A549 (cell line): Measurements from ENCODE around the gene SIRT2. TPM values are rescaled to one million over a fixed set of nuclear protein-coding genes. Genes with fewer than 3 reads are reported as not detected.
A peak's percentile ranks its signal among the peaks of the same experiment; 100 is the strongest.

Source experiments
- ATAC-seq, 2 experiments: fragments of 200-7000 bp in 1 of 2; fragments of >200 bp in 1 of 2; cut with Nextera tagmentation in 1 of 2; cut with Tn5 transposase in 1 of 2; 3 replicates each; pipeline versions ENCODE4 v1.8.0 to v1.9.1; 2018 to 2020; ENCODE audit warnings: mild to moderate bottlenecking in 1 of 2, moderate library complexity in 1 of 2
- CTCF ChIA-PET: fragments of 300-600 bp; sonication (Branson Sonifier 250); formaldehyde crosslinking; extraction: SDS; loops from one replicate; lab custom pipeline; 2021; ENCODE audit warnings: antibody characterized with exemption, inconsistent platforms; lab: Yijun Ruan, JAX
- POLR2A ChIA-PET: fragments of 350-600 bp; formaldehyde crosslinking; extraction: SDS; loops from one replicate; lab custom pipeline; 2021; ENCODE audit warnings: antibody characterized with exemption, inconsistent platforms; lab: Yijun Ruan, JAX
- DNase-seq, 2 experiments: peaks; one replicate each; pipeline versions ENCODE4 v3.0.0 to v3.0.0-alpha.2; 2011 to 2016; ENCODE audit warnings: low read depth in 1 of 2, low spot score in 1 of 2
- FAIRE-seq: peaks from 2 replicates; lab custom pipeline; 2011; peaks lifted over from hg19 to GRCh38; lab: Jason Lieb, UNC
- H3K27ac ChIP-seq, 2 experiments: fragments of >200 bp; sonication (Bioruptor Twin); formaldehyde crosslinking; 3 replicates each; pipeline ENCODE4 v1.5.1; 2016 to 2017
- H3K4me1 ChIP-seq: fragments of >200 bp; sonication (Bioruptor Twin); formaldehyde crosslinking; 3 replicates; pipeline ENCODE4 v1.6.1; 2016
- H3K4me2 ChIP-seq: fragments of >200 bp; sonication (Bioruptor Twin); formaldehyde crosslinking; 3 replicates; pipeline ENCODE4 v1.6.1; 2016
- H3K4me3 ChIP-seq: fragments of >200 bp; sonication (Bioruptor Twin); formaldehyde crosslinking; 3 replicates; pipeline ENCODE4 v1.5.1; 2016
- H3K9me3 ChIP-seq: fragments of >200 bp; sonication (Bioruptor Twin); formaldehyde crosslinking; 3 replicates; pipeline ENCODE4 v1.6.1; 2016
- CBX8 ChIP-seq: fragments of 200-600 bp; sonication (generic); IDR thresholded peaks from 2 replicates; pipeline ENCODE4 v1.6.1; 2016
- EHF ChIP-seq: fragments of 250-450 bp; sonication (Bioruptor Pico); IDR thresholded peaks from 2 replicates; pipeline ENCODE4 v1.5.0; 2020; ENCODE audit warnings: mild to moderate bottlenecking
- EHMT2 ChIP-seq: fragments of 200-600 bp; sonication (generic); IDR thresholded peaks from 2 replicates; pipeline ENCODE4 v1.6.1; 2016; ENCODE audit warnings: antibody characterized with exemption, low read depth, mild to moderate bottlenecking, moderate library complexity
- FOXS1 ChIP-seq: fragments of 250-450 bp; sonication (Bioruptor Pico); IDR thresholded peaks from 2 replicates; pipeline ENCODE4 v1.5.0; 2020; ENCODE audit warnings: mild to moderate bottlenecking, moderate library complexity
- GATA3 ChIP-seq: IDR thresholded peaks from 2 replicates; pipeline ENCODE4 v1.6.1; 2012; ENCODE audit warnings: borderline replicate concordance
- HEYL ChIP-seq: fragments of 250-450 bp; sonication (Bioruptor Pico); IDR thresholded peaks from 2 replicates; pipeline ENCODE4 v1.8.0; 2021; ENCODE audit warnings: mild to moderate bottlenecking, moderate library complexity
- HOXB5 ChIP-seq: fragments of 250-450 bp; sonication (Bioruptor Pico); IDR thresholded peaks from 2 replicates; pipeline ENCODE4 v1.5.0; 2020; ENCODE audit warnings: mild to moderate bottlenecking, moderate library complexity
- JUN ChIP-seq, 2 experiments: fragments of >200 bp; sonication (Bioruptor Twin); formaldehyde crosslinking; IDR thresholded peaks; 2 replicates in 1 of 2; 3 replicates in 1 of 2; pipeline ENCODE4 v1.6.1; 2016 to 2017
- MAFK ChIP-seq: fragments of 450-650 bp; IDR thresholded peaks from 2 replicates; pipeline ENCODE4 v1.6.1; 2014; ENCODE audit not compliant: partially characterized antibody
- NFE2L2 ChIP-seq: fragments of 150-350 bp; conservative IDR thresholded peaks from 2 replicates; pipeline ENCODE4 v1.6.1; 2014; ENCODE audit warnings: low read length
- NR3C1 ChIP-seq: fragments of >200 bp; sonication (Bioruptor Twin); formaldehyde crosslinking; IDR thresholded peaks from 3 replicates; pipeline ENCODE4 v1.6.1; 2017
- POLR2A ChIP-seq: IDR thresholded peaks from 2 replicates; pipeline ENCODE4 v1.6.1; 2012; ENCODE audit warnings: mild to moderate bottlenecking, low read length
- POLR2AphosphoS2 ChIP-seq: conservative IDR thresholded peaks from 2 replicates; pipeline ENCODE4 v1.6.1; 2012; ENCODE audit warnings: low read length, improper control_type of control experiment, inconsistent platforms
- RARB ChIP-seq: fragments of 250-450 bp; sonication (Bioruptor Pico); IDR thresholded peaks from 2 replicates; pipeline ENCODE4 v1.8.0; 2021; ENCODE audit warnings: mild to moderate bottlenecking, moderate library complexity
- SMC3 ChIP-seq: fragments of >200 bp; sonication (Bioruptor Twin); formaldehyde crosslinking; IDR thresholded peaks from 3 replicates; pipeline ENCODE4 v1.6.1; 2018; ENCODE audit warnings: inconsistent platforms
- TFCP2L1 ChIP-seq: fragments of 250-450 bp; sonication (Bioruptor Pico); IDR thresholded peaks from 2 replicates; pipeline ENCODE4 v1.5.0; 2021; ENCODE audit warnings: mild to moderate bottlenecking
- ZFP36 ChIP-seq: fragments of 450-650 bp; IDR thresholded peaks from 2 replicates; pipeline ENCODE4 v1.6.1; 2014; ENCODE audit warnings: borderline replicate concordance; ENCODE audit not compliant: partially characterized antibody
- WGBS: methylation state at CpG from one replicate; pipeline ENCODE4 v1.1.6; 2017; ENCODE audit errors: missing lambda C conversion rate; 5-methylcytosine and 5-hydroxymethylcytosine counted together
- polyA plus RNA-seq, 4 experiments: library from polyadenylated mRNA; depleted of rRNA in 3 of 4; stranded (reverse); fragments of >200 nt; fragmentation: RNase III in 1 of 4; extraction: RNeasy Plus Mini Kit Qiagen cat#74134 plus additional on column Dnase treatment in 1 of 4; gene quantifications; 2 replicates in 3 of 4; 3 replicates in 1 of 4; pipeline ENCODE4 v1.2.3, GENCODE V29; 2011 to 2017
- TF ChIP-seq, protein P1 (sequence below): fragments of 200-600 bp; sonication (generic); IDR thresholded peaks from 2 replicates; pipeline ENCODE4 v1.6.1; 2016; ENCODE audit warnings: antibody characterized with exemption, mild to moderate bottlenecking, moderate library complexity
- TF ChIP-seq, protein P2 (sequence below): fragments of >200 bp; sonication (Bioruptor Twin); formaldehyde crosslinking; IDR thresholded peaks from 2 replicates; pipeline ENCODE4 v1.6.1; 2016
- TF ChIP-seq, protein P3 (sequence below): fragments of 450-650 bp; IDR thresholded peaks from 2 replicates; pipeline ENCODE4 v1.6.1; 2014; ENCODE audit warnings: antibody characterized with exemption
- TF ChIP-seq, protein P4 (sequence below): fragments of 250-450 bp; sonication (Bioruptor Pico); IDR thresholded peaks from 2 replicates; pipeline ENCODE4 v1.5.0; 2020; ENCODE audit warnings: low read depth, mild to moderate bottlenecking, moderate library complexity

SIRT2 gene
- polyA plus RNA-seq, 2 of the 4 experiments (the other 2 are of a cell fraction) = 28.6 to 30.4 TPM

DNA sequence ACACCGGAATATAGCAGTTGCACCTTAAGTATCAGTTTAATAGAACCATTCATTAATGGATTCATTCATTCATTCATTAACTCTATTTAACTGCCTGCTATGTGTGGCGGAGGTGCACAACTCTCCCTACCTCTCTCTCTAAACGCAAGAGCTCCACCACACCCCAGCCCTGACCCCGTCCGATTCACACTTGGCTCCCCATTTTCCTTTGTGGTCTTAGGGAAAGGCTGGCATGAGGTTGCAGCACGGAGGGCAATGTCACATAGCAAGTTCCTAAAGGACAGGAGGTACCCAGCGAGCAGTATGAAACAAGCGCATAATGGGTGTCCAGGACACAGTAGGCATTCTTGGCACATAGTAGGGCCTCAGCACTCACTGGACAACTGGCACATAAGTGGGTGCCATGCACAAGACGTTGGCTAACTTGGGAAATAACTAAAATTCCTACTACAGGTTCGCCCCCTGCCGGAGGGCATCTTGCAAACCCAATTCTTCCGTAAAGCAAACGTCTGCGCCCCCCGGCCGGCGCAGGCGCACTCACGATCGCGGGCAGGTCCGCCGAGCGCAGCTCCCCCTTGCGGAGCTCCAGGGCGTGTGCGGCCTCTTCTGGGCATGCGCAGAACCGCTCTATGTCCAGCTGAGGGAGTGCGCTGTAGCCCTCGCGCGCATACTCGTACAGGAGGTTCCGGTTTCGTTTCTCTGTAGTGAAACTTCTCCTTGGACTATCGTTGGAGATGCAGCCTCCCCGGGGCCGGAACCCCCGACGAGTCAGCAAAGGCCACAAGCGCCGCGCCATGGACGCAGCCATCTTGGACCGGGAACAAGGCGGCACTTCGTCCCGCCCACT lies 30.7 kb upstream of the SIRT2 start, which contains the start of gene SARS2 (continued):
- TF ChIP-seq, protein P1, sequence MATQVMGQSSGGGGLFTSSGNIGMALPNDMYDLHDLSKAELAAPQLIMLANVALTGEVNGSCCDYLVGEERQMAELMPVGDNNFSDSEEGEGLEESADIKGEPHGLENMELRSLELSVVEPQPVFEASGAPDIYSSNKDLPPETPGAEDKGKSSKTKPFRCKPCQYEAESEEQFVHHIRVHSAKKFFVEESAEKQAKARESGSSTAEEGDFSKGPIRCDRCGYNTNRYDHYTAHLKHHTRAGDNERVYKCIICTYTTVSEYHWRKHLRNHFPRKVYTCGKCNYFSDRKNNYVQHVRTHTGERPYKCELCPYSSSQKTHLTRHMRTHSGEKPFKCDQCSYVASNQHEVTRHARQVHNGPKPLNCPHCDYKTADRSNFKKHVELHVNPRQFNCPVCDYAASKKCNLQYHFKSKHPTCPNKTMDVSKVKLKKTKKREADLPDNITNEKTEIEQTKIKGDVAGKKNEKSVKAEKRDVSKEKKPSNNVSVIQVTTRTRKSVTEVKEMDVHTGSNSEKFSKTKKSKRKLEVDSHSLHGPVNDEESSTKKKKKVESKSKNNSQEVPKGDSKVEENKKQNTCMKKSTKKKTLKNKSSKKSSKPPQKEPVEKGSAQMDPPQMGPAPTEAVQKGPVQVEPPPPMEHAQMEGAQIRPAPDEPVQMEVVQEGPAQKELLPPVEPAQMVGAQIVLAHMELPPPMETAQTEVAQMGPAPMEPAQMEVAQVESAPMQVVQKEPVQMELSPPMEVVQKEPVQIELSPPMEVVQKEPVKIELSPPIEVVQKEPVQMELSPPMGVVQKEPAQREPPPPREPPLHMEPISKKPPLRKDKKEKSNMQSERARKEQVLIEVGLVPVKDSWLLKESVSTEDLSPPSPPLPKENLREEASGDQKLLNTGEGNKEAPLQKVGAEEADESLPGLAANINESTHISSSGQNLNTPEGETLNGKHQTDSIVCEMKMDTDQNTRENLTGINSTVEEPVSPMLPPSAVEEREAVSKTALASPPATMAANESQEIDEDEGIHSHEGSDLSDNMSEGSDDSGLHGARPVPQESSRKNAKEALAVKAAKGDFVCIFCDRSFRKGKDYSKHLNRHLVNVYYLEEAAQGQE = peak; percentile 24; the same call in 1 of the 2 replicates
- peak; percentile 20 to 89; a peak in 3 of 5 replicates for TF ChIP-seq JUN (IDR thresholded peaks at IDR 0.05)
- no peak for TF ChIP-seq RARB (CRISPR knock-in tag)
- TF ChIP-seq CBX8 = no peak
- TF ChIP-seq MAFK = peak; percentile 53
- no peak for TF ChIP-seq ZFP36
- TF ChIP-seq, all 56 proteins: peak for 23

DNA sequence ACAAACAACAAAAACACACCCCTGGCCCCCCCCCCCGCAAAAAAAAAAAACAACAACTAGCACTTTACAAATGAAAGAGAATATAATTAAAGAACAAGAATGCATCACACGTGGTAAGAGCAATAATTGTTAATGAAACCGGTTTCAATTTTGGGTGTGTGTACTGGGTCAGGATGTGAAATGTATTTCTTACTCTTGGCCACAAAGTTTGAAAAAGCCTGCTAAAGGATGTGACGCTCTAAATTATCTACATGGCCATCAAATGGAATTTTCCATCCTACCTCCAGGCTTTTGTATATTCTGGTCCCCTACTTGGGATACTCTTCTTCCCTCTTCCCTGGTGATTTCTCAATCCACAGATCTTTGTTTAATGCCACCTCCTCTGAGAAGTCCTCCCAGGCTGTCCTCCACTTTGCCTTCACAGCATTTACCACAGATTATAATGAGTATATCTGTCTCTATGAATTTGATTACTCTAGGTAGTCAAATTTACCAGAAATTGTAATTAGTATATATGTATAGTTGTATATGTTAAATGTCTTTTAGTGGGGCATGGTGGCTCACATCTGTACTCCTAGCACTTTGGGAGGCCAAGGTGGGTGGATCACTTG lies 29.1 kb upstream of the SIRT2 start:
- Histone ChIP-seq H3K4me2 (no peak overlapping the region), H3K27ac (no peak overlapping the region), H3K4me1 (peaks cover 19% of the 10 kb centered on the region), H3K4me3 (no peak overlapping the region), H3K9me3 (no peaks in the 10 kb centered on the region)
- TF ChIP-seq NFE2L2 = no peak
- no peak for TF ChIP-seq FOXS1 (CRISPR knock-in tag)
- TF ChIP-seq MAFK = no peak
- TF ChIP-seq NR3C1 = no peak
- TF ChIP-seq, protein P2, sequence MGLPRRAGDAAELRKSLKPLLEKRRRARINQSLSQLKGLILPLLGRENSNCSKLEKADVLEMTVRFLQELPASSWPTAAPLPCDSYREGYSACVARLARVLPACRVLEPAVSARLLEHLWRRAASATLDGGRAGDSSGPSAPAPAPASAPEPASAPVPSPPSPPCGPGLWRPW = no peak
- no peak for TF ChIP-seq EHF (CRISPR knock-in tag)
- no peak for TF ChIP-seq RARB (CRISPR knock-in tag)
- TF ChIP-seq ZFP36 = peak; percentile 74
- no peak for TF ChIP-seq POLR2A
- POLR2A ChIA-PET = no interaction called here
- no peak for ATAC-seq
- no peak for FAIRE-seq
- 86% methylated on average over 4 of the region's 4 CpGs for WGBS
- CTCF ChIA-PET = interaction anchor here (0.9 to 12.2 kb wide), 26 partner anchors 10 to 526 kb away, joined by 3 to 245 read pairs (median 4); partner anchors contain the start of genes CCER2, ECH1, FAM98C and FBXO17
- no peak for DNase-seq

DNA sequence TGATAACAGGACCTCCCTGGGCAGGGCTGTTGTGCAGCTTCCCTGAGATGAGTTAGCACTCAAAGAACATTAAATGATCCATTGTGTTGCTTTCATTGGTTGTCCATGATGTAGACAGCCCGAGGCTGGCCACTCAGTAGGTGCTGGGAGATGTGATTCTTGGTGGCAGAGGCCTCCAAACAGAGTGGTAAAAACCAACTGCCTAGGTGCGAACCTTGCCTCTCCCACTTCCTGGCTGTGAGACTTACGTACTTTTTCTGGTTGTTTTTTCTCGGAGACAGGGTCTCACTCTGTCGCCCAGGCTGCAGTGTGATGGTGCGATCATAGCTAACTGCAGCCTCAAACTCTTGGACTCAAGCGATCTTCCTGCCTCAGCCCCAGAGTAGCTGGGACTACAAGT lies 25.0 kb upstream of the SIRT2 start:
- no peak for FAIRE-seq
- no peak overlapping the region for H3K4me3 ChIP-seq
- POLR2A ChIA-PET = interaction anchor here (0.8 to 1.0 kb wide), 2 partner anchors 75 to 277 kb away, joined by 3 to 4 read pairs; no protein-coding TSS in a partner anchor
- no peak for ATAC-seq
- no peaks in the 10 kb centered on the region for H3K9me3 ChIP-seq
- H3K4me1 ChIP-seq = peaks cover 4% of the 10 kb centered on the region; the same call in 2 of the 3 replicates
- no peak overlapping the region for H3K4me2 ChIP-seq
- CTCF ChIA-PET = interaction anchor here (0.6 to 2.3 kb wide), 13 partner anchors 9 to 522 kb away, joined by 3 to 8 read pairs (median 3); partner anchors contain the start of gene FAM98C
- no peak for TF ChIP-seq RARB (CRISPR knock-in tag)
- TF ChIP-seq POLR2AphosphoS2 = no peak
- TF ChIP-seq SMC3 = no peak
- no peak for TF ChIP-seq GATA3
- TF ChIP-seq HOXB5 (CRISPR knock-in tag) = no peak
- TF ChIP-seq, protein P3, sequence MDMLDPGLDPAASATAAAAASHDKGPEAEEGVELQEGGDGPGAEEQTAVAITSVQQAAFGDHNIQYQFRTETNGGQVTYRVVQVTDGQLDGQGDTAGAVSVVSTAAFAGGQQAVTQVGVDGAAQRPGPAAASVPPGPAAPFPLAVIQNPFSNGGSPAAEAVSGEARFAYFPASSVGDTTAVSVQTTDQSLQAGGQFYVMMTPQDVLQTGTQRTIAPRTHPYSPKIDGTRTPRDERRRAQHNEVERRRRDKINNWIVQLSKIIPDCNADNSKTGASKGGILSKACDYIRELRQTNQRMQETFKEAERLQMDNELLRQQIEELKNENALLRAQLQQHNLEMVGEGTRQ = no peak
- TF ChIP-seq, protein P4, sequence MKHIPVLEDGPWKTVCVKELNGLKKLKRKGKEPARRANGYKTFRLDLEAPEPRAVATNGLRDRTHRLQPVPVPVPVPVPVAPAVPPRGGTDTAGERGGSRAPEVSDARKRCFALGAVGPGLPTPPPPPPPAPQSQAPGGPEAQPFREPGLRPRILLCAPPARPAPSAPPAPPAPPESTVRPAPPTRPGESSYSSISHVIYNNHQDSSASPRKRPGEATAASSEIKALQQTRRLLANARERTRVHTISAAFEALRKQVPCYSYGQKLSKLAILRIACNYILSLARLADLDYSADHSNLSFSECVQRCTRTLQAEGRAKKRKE (CRISPR knock-in tag) = no peak
- TF ChIP-seq EHF (CRISPR knock-in tag) = no peak
- no peak for TF ChIP-seq TFCP2L1 (CRISPR knock-in tag)
- no peak for TF ChIP-seq HEYL (CRISPR knock-in tag)
- TF ChIP-seq CBX8 = no peak
- no peak for TF ChIP-seq EHMT2
- DNase-seq = no peak
- WGBS = 93% methylated on average over 7 of the region's 7 CpGs
- no peak overlapping the region for H3K27ac ChIP-seq
